HepG2 (cell line): ENCODE measurements around the gene NKIRAS1. TPM values are rescaled to one million over a fixed set of nuclear protein-coding genes. Genes with fewer than 3 reads are reported as not detected.

Source experiments
- CREB1 ChIP-seq, 2 experiments: fragments of 450-650 bp in 1 of 2; IDR thresholded peaks; 2 replicates each; pipeline ENCODE4 v1.6.1; 2016 to 2017; ENCODE audit warnings: control low read depth in 1 of 2, mild to moderate bottlenecking in 1 of 2, missing compliant biosample characterization in 1 of 2, missing genetic modification characterization in 1 of 2
- CREM ChIP-seq, 2 experiments: sonication (generic) in 1 of 2; formaldehyde crosslinking in 1 of 2; IDR thresholded peaks; 2 replicates each; pipeline versions ENCODE4 v1.4.0 to v1.6.1; 2016 to 2020; ENCODE audit warnings: antibody characterized with exemption in 1 of 2, mild to moderate bottlenecking in 1 of 2, missing genetic modification reagents in 1 of 2
- DPF2 ChIP-seq: sonication (generic); formaldehyde crosslinking; IDR thresholded peaks from 2 replicates; pipeline ENCODE4 v1.4.0; 2020; ENCODE audit warnings: mild to moderate bottlenecking, low read depth, missing genetic modification reagents, borderline replicate concordance
- ERF ChIP-seq: IDR thresholded peaks from 2 replicates; pipeline ENCODE4 v1.6.1; 2018; ENCODE audit warnings: missing biosample characterization, missing genetic modification reagents
- GATAD2A ChIP-seq: IDR thresholded peaks from 2 replicates; pipeline ENCODE4 v1.6.1; 2016
- MIXL1 ChIP-seq: IDR thresholded peaks from 2 replicates; pipeline ENCODE4 v1.6.1; 2016
- PHF20 ChIP-seq: sonication (generic); formaldehyde crosslinking; IDR thresholded peaks from 2 replicates; pipeline ENCODE4 v1.5.0; 2020; ENCODE audit warnings: mild to moderate bottlenecking, missing genetic modification reagents
- SATB2 ChIP-seq: sonication (generic); formaldehyde crosslinking; IDR thresholded peaks from 2 replicates; pipeline ENCODE4 v1.5.0; 2020; ENCODE audit warnings: missing genetic modification reagents
- SP4 ChIP-seq: sonication (generic); formaldehyde crosslinking; IDR thresholded peaks from 2 replicates; pipeline ENCODE4 v1.8.1; 2023; ENCODE audit warnings: mild to moderate bottlenecking, missing genetic modification reagents
- TBX2 ChIP-seq: sonication (generic); formaldehyde crosslinking; IDR thresholded peaks from 2 replicates; pipeline ENCODE4 v1.5.0; 2020; ENCODE audit warnings: missing genetic modification reagents, mild to moderate bottlenecking, borderline replicate concordance
- TFAP4 ChIP-seq: sonication (generic); IDR thresholded peaks from 2 replicates; pipeline ENCODE4 v1.6.1; 2016; ENCODE audit warnings: low read depth, borderline replicate concordance
- ZNF619 ChIP-seq: sonication (generic); formaldehyde crosslinking; IDR thresholded peaks from 2 replicates; pipeline ENCODE4 v1.4.0; 2020; ENCODE audit warnings: mild to moderate bottlenecking, missing genetic modification reagents
- polyA plus RNA-seq, 8 experiments: library from polyadenylated mRNA; depleted of rRNA in 3 of 8; stranded (reverse) in 7 of 8; unstranded in 1 of 8; fragments of >200 nt; fragmentation: Illumina TruSeq in 4 of 8; extraction: Trizol in 4 of 8; gene quantifications; 2 replicates each; pipeline versions ENCODE4 v1.2.1 to v1.2.3, GENCODE V29; 2011 to 2016; ENCODE audit warnings: low read depth in 4 of 8, missing spikeins in 1 of 8, mixed read lengths in 1 of 8; ENCODE audit not compliant: insufficient read depth in 1 of 8
- total RNA-seq, 5 experiments: library from RNA; depleted of rRNA; stranded (reverse); fragments of >200 nt; fragmentation: Illumina TruSeq; extraction: Trizol; gene quantifications; 2 replicates each; pipeline ENCODE4 v1.2.3, GENCODE V29; 2016; ENCODE audit warnings: low read depth in 1 of 5
- TF ChIP-seq, protein P1 (sequence below): sonication (generic); formaldehyde crosslinking; IDR thresholded peaks from 2 replicates; pipeline ENCODE4 v1.5.1; 2020; ENCODE audit warnings: mild to moderate bottlenecking, missing genetic modification reagents, borderline replicate concordance
- TF ChIP-seq, protein P2 (sequence below): sonication (generic); formaldehyde crosslinking; IDR thresholded peaks from 2 replicates; pipeline ENCODE4 v1.5.0; 2020; ENCODE audit warnings: mild to moderate bottlenecking, missing genetic modification reagents, moderate library complexity
- TF ChIP-seq, protein P3 (sequence below): sonication (generic); formaldehyde crosslinking; IDR thresholded peaks from 2 replicates; pipeline ENCODE4 v1.5.1; 2020; ENCODE audit warnings: mild to moderate bottlenecking, missing genetic modification reagents, moderate library complexity
- TF ChIP-seq, protein P4 (sequence below): IDR thresholded peaks from 2 replicates; pipeline ENCODE4 v1.4.0; 2020; ENCODE audit warnings: mild to moderate bottlenecking, missing genetic modification reagents

The NKIRAS1 gene
- total and polyA plus RNA-seq, 2 of the 13 experiments (the other 11 are each of a cell fraction or from before 2014, with no cell fraction given): 4.3 to 8.0 TPM

- no peak for TF ChIP-seq PHF20 (CRISPR knock-in tag)
- TF ChIP-seq SP4 (CRISPR knock-in tag): no peak
- TF ChIP-seq CREB1 (IDR thresholded peaks at IDR 0.05): no peak
- TF ChIP-seq CREB1 (CRISPR knock-in tag; IDR thresholded peaks at IDR 0.05): 0 out of 2 replicates have a peak, but pooled peaks have one; percentile 18
- TF ChIP-seq TBX2 (CRISPR knock-in tag): 0 out of 2 replicates have a peak, but pooled peaks have one; percentile 17
- TF ChIP-seq, protein P1, sequence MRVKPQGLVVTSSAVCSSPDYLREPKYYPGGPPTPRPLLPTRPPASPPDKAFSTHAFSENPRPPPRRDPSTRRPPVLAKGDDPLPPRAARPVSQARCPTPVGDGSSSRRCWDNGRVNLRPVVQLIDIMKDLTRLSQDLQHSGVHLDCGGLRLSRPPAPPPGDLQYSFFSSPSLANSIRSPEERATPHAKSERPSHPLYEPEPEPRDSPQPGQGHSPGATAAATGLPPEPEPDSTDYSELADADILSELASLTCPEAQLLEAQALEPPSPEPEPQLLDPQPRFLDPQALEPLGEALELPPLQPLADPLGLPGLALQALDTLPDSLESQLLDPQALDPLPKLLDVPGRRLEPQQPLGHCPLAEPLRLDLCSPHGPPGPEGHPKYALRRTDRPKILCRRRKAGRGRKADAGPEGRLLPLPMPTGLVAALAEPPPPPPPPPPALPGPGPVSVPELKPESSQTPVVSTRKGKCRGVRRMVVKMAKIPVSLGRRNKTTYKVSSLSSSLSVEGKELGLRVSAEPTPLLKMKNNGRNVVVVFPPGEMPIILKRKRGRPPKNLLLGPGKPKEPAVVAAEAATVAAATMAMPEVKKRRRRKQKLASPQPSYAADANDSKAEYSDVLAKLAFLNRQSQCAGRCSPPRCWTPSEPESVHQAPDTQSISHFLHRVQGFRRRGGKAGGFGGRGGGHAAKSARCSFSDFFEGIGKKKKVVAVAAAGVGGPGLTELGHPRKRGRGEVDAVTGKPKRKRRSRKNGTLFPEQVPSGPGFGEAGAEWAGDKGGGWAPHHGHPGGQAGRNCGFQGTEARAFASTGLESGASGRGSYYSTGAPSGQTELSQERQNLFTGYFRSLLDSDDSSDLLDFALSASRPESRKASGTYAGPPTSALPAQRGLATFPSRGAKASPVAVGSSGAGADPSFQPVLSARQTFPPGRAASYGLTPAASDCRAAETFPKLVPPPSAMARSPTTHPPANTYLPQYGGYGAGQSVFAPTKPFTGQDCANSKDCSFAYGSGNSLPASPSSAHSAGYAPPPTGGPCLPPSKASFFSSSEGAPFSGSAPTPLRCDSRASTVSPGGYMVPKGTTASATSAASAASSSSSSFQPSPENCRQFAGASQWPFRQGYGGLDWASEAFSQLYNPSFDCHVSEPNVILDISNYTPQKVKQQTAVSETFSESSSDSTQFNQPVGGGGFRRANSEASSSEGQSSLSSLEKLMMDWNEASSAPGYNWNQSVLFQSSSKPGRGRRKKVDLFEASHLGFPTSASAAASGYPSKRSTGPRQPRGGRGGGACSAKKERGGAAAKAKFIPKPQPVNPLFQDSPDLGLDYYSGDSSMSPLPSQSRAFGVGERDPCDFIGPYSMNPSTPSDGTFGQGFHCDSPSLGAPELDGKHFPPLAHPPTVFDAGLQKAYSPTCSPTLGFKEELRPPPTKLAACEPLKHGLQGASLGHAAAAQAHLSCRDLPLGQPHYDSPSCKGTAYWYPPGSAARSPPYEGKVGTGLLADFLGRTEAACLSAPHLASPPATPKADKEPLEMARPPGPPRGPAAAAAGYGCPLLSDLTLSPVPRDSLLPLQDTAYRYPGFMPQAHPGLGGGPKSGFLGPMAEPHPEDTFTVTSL (CRISPR knock-in tag): peak; percentile 58; the same call in 1 of the 2 replicates
- TF ChIP-seq ERF: 0 out of 2 replicates have a peak, but pooled peaks have one; percentile 28
- TF ChIP-seq, protein P2, sequence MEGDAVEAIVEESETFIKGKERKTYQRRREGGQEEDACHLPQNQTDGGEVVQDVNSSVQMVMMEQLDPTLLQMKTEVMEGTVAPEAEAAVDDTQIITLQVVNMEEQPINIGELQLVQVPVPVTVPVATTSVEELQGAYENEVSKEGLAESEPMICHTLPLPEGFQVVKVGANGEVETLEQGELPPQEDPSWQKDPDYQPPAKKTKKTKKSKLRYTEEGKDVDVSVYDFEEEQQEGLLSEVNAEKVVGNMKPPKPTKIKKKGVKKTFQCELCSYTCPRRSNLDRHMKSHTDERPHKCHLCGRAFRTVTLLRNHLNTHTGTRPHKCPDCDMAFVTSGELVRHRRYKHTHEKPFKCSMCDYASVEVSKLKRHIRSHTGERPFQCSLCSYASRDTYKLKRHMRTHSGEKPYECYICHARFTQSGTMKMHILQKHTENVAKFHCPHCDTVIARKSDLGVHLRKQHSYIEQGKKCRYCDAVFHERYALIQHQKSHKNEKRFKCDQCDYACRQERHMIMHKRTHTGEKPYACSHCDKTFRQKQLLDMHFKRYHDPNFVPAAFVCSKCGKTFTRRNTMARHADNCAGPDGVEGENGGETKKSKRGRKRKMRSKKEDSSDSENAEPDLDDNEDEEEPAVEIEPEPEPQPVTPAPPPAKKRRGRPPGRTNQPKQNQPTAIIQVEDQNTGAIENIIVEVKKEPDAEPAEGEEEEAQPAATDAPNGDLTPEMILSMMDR (CRISPR knock-in tag): peak; percentile 32; the same call in 1 of the 2 replicates
- TF ChIP-seq ZNF619 (CRISPR knock-in tag): no peak
- TF ChIP-seq CREM (IDR thresholded peaks at IDR 0.05): peak; percentile 48; the same call in 1 of the 2 replicates
- TF ChIP-seq CREM (CRISPR knock-in tag; IDR thresholded peaks at IDR 0.05): no peak
- peak; percentile 44; the same call in 1 of the 2 replicates for TF ChIP-seq MIXL1 (CRISPR knock-in tag)
- peak; percentile 31; the same call in 1 of the 2 replicates for TF ChIP-seq DPF2 (CRISPR knock-in tag)
- 0 out of 2 replicates have a peak, but pooled peaks have one; percentile 15 for TF ChIP-seq TFAP4
- TF ChIP-seq, protein P3, sequence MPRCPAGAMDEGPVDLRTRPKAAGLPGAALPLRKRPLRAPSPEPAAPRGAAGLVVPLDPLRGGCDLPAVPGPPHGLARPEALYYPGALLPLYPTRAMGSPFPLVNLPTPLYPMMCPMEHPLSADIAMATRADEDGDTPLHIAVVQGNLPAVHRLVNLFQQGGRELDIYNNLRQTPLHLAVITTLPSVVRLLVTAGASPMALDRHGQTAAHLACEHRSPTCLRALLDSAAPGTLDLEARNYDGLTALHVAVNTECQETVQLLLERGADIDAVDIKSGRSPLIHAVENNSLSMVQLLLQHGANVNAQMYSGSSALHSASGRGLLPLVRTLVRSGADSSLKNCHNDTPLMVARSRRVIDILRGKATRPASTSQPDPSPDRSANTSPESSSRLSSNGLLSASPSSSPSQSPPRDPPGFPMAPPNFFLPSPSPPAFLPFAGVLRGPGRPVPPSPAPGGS: no peak
- TF ChIP-seq, protein P4, sequence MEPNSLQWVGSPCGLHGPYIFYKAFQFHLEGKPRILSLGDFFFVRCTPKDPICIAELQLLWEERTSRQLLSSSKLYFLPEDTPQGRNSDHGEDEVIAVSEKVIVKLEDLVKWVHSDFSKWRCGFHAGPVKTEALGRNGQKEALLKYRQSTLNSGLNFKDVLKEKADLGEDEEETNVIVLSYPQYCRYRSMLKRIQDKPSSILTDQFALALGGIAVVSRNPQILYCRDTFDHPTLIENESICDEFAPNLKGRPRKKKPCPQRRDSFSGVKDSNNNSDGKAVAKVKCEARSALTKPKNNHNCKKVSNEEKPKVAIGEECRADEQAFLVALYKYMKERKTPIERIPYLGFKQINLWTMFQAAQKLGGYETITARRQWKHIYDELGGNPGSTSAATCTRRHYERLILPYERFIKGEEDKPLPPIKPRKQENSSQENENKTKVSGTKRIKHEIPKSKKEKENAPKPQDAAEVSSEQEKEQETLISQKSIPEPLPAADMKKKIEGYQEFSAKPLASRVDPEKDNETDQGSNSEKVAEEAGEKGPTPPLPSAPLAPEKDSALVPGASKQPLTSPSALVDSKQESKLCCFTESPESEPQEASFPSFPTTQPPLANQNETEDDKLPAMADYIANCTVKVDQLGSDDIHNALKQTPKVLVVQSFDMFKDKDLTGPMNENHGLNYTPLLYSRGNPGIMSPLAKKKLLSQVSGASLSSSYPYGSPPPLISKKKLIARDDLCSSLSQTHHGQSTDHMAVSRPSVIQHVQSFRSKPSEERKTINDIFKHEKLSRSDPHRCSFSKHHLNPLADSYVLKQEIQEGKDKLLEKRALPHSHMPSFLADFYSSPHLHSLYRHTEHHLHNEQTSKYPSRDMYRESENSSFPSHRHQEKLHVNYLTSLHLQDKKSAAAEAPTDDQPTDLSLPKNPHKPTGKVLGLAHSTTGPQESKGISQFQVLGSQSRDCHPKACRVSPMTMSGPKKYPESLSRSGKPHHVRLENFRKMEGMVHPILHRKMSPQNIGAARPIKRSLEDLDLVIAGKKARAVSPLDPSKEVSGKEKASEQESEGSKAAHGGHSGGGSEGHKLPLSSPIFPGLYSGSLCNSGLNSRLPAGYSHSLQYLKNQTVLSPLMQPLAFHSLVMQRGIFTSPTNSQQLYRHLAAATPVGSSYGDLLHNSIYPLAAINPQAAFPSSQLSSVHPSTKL: peak; percentile 83
- TF ChIP-seq GATAD2A (CRISPR knock-in tag): peak; percentile 76
- TF ChIP-seq SATB2 (CRISPR knock-in tag): no peak
Observed at GRCh38 chr3:23900744-23901143, 16.0 kb downstream of the NKIRAS1 start (continued).
